Measurements from ENCODE around the gene TEX9.

The TEX9 gene

GRCh38 chr15:56456229-56456628 is 91.0 kb downstream of the TEX9 start:
- DNase-seq = no peak

- no peak for DNase-seq
These were observed 93.9 kb downstream of the TEX9 start for GRCh38 chr15:56459096-56459495.

- no peak for DNase-seq
These were observed 94.8 kb downstream of the TEX9 start for GRCh38 chr15:56460071-56460470.

- DNase-seq = no peak
These were observed 95.7 kb downstream of the TEX9 start for GRCh38 chr15:56460947-56461346.

- peak; percentile 10 for DNase-seq
These were observed 99.8 kb downstream of the TEX9 start, which contains the start of gene MNS1 for GRCh38 chr15:56464893-56465520. Gene MNS1 (minus strand): TSS chr15:56465137. CDS start chr15:56464972, 165 bp downstream.

- no peak for DNase-seq
These were observed 102.4 kb downstream of the TEX9 start for GRCh38 chr15:56467616-56468015.

GRCh38 chr15:56468401-56468800 is 103.2 kb downstream of the TEX9 start:
- DNase-seq = no peak

GRCh38 chr15:56469483-56469882 is 104.3 kb downstream of the TEX9 start:
- DNase-seq = no peak

GRCh38 chr15:56471440-56472069 is 106.3 kb downstream of the TEX9 start:
- DNase-seq = no peak

GRCh38 chr15:56472278-56472677 is 107.1 kb downstream of the TEX9 start:
- no peak for DNase-seq

- DNase-seq = no peak
These were observed 107.8 kb downstream of the TEX9 start for GRCh38 chr15:56473017-56473416.

- no peak for DNase-seq
These were observed 110.1 kb downstream of the TEX9 start for GRCh38 chr15:56475351-56475750.

All from T-helper 9 cell (primary cell).